ENCODE data around the gene IKZF5. TPM values are rescaled to one million over a fixed set of nuclear protein-coding genes. Genes with fewer than 3 reads are reported as not detected.

IKZF5 gene
- total RNA-seq, 1 experiment from 2014 or later = 17.1 TPM

- Histone ChIP-seq H3K4me2 (ENCODE audit: low read length) (no peak overlapping the region), H3K4me3 (replicated peaks in 1 of 2; ENCODE audit: low read depth in 1 of 2, low read length in 2 of 2) (no peak overlapping the region), H3K9ac (ENCODE audit: low read length) (no peak overlapping the region), H2AFZ (ENCODE audit: low read depth, low read length, poor library complexity, severe bottlenecking) (no peak overlapping the region), H4K20me1 (ENCODE audit: insufficient read depth) (no peaks in the 10 kb centered on the region), H3K9me3 (ENCODE audit: control insufficient read depth in 1 of 2, insufficient read depth in 1 of 2, low read depth in 1 of 2, low read length in 2 of 2) (no peaks in the 10 kb centered on the region), H3K36me3 (ENCODE audit: control insufficient read depth in 1 of 2, insufficient read depth in 2 of 2, low read length in 2 of 2) (no peaks in the 10 kb centered on the region), H3K79me2 (ENCODE audit: insufficient read depth, low read length) (no peaks in the 10 kb centered on the region), H3K27ac (ENCODE audit: low read depth, low read length) (no peak overlapping the region), H3K27me3 (ENCODE audit: insufficient read depth, low read length) (no peaks in the 10 kb centered on the region), H3K9me2 (ENCODE audit: insufficient read depth) (no peaks in the 10 kb centered on the region), H3K4me1 (ENCODE audit: control insufficient read depth in 1 of 2, insufficient read depth in 2 of 2, low read length in 2 of 2) (no peaks in the 10 kb centered on the region)
- intact Hi-C loops (cut with micrococcal nuclease) = no loop called here
- ATAC-seq = no peak
- TF ChIP-seq EGR1 (IDR thresholded peaks at IDR 0.05; ENCODE audit: low read depth) = no peak
- TF ChIP-seq JUND (IDR thresholded peaks at IDR 0.05) = no peak
- no peak for TF ChIP-seq SP1 (IDR thresholded peaks at IDR 0.05; ENCODE audit: low read depth)
- CTCF ChIA-PET = interaction anchor here (1.5 to 2.2 kb wide), 2 partner anchors 9 to 14 kb away, joined by 11 to 14 read pairs; no protein-coding TSS in a partner anchor
- no TSS peak for BruUV-seq (replicated peaks)
- POLR2A ChIA-PET = no interaction called here
- RAD21 ChIA-PET (ENCODE audit: low non-redundant PET in 1 of 2, low total read pairs in 2 of 2, uncharacterized antibody in 2 of 2, unreplicated experiment in 2 of 2) = no interaction called here
- no peak for DNase-seq (ENCODE audit: low read depth, low spot score)
Measured at GRCh38 chr10:123019941-123020703, 11.5 kb upstream of the IKZF5 start.

DNA sequence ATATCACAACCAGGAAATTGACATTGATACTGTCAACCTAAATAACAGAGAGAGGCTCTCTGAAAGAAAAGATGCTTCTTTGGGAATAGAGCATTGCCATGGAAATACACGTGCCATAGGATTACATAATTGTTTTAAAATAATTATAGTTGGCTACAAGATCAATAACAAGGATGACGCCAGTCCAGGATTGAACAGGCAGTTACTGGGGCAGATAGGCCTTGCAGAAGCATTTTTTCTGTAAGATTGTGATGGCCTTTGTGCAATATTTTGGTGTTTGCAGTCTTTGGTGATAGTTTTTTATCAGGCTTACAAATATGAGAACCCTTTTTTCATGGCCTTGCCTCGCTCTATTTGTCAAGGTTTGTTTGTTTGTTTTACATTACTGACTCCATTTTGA lies 10.7 kb upstream of the IKZF5 start:
- no peak for TF ChIP-seq SP1 (IDR thresholded peaks at IDR 0.05; ENCODE audit: low read depth)
- no peak for TF ChIP-seq CEBPB (IDR thresholded peaks at IDR 0.05; ENCODE audit: low read depth)
- TF ChIP-seq POLR2A (IDR thresholded peaks at IDR 0.05; ENCODE audit: borderline replicate concordance, extremely low read depth, insufficient read depth, insufficient read length) = no peak
- TF ChIP-seq, protein P1, sequence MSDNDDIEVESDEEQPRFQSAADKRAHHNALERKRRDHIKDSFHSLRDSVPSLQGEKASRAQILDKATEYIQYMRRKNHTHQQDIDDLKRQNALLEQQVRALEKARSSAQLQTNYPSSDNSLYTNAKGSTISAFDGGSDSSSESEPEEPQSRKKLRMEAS (IDR thresholded peaks at IDR 0.05) = no peak
- TF ChIP-seq YY1 (IDR thresholded peaks at IDR 0.05; ENCODE audit: extremely low read depth, insufficient replicate concordance, low read depth, low read length) = no peak
- TF ChIP-seq TCF7L2 (IDR thresholded peaks at IDR 0.05; ENCODE audit: borderline replicate concordance, extremely low read depth, insufficient read depth, insufficient read length) = no peak
- TF ChIP-seq RAD21 (IDR thresholded peaks at IDR 0.05; ENCODE audit: low read depth) = no peak
- no peak for TF ChIP-seq CTCF (IDR thresholded peaks at IDR 0.05 in 2 of 3, conservative IDR thresholded peaks at IDR 0.05 in 1 of 3; ENCODE audit: borderline replicate concordance in 1 of 3, insufficient read depth in 1 of 3, low read depth in 2 of 3, low read length in 2 of 3)
- TF ChIP-seq ZNF274 (IDR thresholded peaks at IDR 0.05; ENCODE audit: low read depth, low read length) = no peak
- TF ChIP-seq SRF (IDR thresholded peaks at IDR 0.05; ENCODE audit: low read depth) = no peak
- no peak for TF ChIP-seq SIN3A (IDR thresholded peaks at IDR 0.05; ENCODE audit: low read depth)
- TF ChIP-seq, protein P2, sequence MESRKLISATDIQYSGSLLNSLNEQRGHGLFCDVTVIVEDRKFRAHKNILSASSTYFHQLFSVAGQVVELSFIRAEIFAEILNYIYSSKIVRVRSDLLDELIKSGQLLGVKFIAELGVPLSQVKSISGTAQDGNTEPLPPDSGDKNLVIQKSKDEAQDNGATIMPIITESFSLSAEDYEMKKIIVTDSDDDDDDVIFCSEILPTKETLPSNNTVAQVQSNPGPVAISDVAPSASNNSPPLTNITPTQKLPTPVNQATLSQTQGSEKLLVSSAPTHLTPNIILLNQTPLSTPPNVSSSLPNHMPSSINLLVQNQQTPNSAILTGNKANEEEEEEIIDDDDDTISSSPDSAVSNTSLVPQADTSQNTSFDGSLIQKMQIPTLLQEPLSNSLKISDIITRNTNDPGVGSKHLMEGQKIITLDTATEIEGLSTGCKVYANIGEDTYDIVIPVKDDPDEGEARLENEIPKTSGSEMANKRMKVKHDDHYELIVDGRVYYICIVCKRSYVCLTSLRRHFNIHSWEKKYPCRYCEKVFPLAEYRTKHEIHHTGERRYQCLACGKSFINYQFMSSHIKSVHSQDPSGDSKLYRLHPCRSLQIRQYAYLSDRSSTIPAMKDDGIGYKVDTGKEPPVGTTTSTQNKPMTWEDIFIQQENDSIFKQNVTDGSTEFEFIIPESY (IDR thresholded peaks at IDR 0.05; ENCODE audit: extremely low read depth, insufficient replicate concordance, low read length) = no peak
- TF ChIP-seq ATF3 (IDR thresholded peaks at IDR 0.05) = no peak
- no peak for TF ChIP-seq JUND (IDR thresholded peaks at IDR 0.05)
- no peak for TF ChIP-seq CBX3 (IDR thresholded peaks at IDR 0.05; ENCODE audit: low read depth)
- no peaks in the 10 kb centered on the region for H3K4me1 ChIP-seq (ENCODE audit: control insufficient read depth in 1 of 2, insufficient read depth in 2 of 2, low read length in 2 of 2)
- H3K9me3 ChIP-seq (ENCODE audit: control insufficient read depth in 1 of 2, insufficient read depth in 1 of 2, low read depth in 1 of 2, low read length in 2 of 2) = no peaks in the 10 kb centered on the region
- H3K4me2 ChIP-seq (ENCODE audit: low read length) = no peak overlapping the region
- no peak overlapping the region for H3K27ac ChIP-seq (ENCODE audit: low read depth, low read length)
- H3K4me3 ChIP-seq (replicated peaks in 1 of 2; ENCODE audit: low read depth in 1 of 2, low read length in 2 of 2) = no peak overlapping the region
- CTCF ChIA-PET = no interaction called here
- no peaks in the 10 kb centered on the region for H3K36me3 ChIP-seq (ENCODE audit: control insufficient read depth in 1 of 2, insufficient read depth in 2 of 2, low read length in 2 of 2)
- H3K9ac ChIP-seq (ENCODE audit: low read length) = no peak overlapping the region
- ATAC-seq (no peak), DNase-seq (ENCODE audit: low read depth, low spot score) (no peak)
- no peaks in the 10 kb centered on the region for H4K20me1 ChIP-seq (ENCODE audit: insufficient read depth)
- H3K27me3 ChIP-seq (ENCODE audit: insufficient read depth, low read length) = no peaks in the 10 kb centered on the region
- intact Hi-C loops (cut with micrococcal nuclease) = no loop called here
- no TSS peak for BruUV-seq (replicated peaks)
- RAD21 ChIA-PET (ENCODE audit: low non-redundant PET in 1 of 2, low total read pairs in 2 of 2, uncharacterized antibody in 2 of 2, unreplicated experiment in 2 of 2) = no interaction called here
- H2AFZ ChIP-seq (ENCODE audit: low read depth, low read length, poor library complexity, severe bottlenecking) = no peak overlapping the region
- H3K79me2 ChIP-seq (ENCODE audit: insufficient read depth, low read length) = no peaks in the 10 kb centered on the region
- POLR2A ChIA-PET = no interaction called here
- H3K9me2 ChIP-seq (ENCODE audit: insufficient read depth) = no peaks in the 10 kb centered on the region

Data from HCT116 (cell line).